ENCODE results near the gene ZC3H7A. TPM values are rescaled to one million over a fixed set of nuclear protein-coding genes. Genes with fewer than 3 reads are reported as not detected.
"Not testable (repeated sequence)": the region's sequence is repeated elsewhere in the genome, so short reads cannot be mapped to it uniquely, and the experiment has no call there.

Gene ZC3H7A
- total RNA-seq, 1 donor from 2014 or later, result 37.1 TPM

DNA sequence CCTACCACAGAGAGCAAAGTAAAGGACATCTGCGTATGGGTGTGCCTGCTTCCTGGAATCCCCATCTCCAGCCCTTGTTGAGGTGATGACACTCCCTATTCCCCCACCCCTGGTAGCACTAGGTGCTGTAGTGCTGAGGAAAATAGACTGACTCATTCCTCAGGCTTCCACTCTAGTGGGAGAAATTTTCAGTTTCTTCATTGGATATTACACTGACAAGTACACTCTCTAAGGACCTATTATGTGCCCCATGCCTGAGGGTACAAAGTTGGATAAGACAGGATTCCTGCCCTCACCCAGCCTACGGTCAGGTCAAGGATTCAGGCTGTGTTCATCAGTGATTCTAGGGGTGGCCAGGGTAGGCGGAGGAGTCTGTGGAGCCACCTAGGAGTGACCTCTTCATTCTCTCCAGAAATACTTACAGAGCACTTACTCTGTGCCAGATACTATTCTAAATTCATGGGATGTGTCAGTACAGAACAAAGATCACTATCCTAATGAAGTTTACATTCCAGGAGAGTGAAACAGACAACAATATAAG, 4.5 kb upstream of the ZC3H7A start:
- no peak for DNase-seq (ENCODE audit: low spot score in 2 of 2)
- no peak for FAIRE-seq

DNA sequence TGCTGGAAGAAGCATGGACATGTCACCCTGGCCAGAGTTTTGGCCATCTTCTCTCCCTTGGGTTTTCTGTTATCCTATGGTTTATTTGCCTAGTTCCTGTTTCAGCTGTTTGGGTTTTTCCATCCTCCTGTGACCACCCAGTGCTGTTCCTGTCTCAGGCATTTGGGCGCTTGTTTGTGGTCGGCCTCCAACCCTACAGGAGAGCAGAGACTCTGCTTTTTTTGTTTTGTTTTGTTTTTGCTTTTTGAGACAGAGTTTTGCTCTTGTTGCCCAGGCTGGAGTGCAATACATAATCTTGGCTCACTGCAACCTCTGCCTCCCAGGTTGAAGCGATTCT, 3.3 kb upstream of the ZC3H7A start:
- FAIRE-seq, result no peak

GRCh38 chr16:11799509-11800381, 2.7 kb upstream of the ZC3H7A start:
- no peak for DNase-seq (ENCODE audit: low spot score in 2 of 2)
- no peak for FAIRE-seq

More for the DNA sequence above, 3.3 kb upstream of the ZC3H7A start:
- DNase-seq (ENCODE audit: low spot score in 2 of 2), result no peak

DNA sequence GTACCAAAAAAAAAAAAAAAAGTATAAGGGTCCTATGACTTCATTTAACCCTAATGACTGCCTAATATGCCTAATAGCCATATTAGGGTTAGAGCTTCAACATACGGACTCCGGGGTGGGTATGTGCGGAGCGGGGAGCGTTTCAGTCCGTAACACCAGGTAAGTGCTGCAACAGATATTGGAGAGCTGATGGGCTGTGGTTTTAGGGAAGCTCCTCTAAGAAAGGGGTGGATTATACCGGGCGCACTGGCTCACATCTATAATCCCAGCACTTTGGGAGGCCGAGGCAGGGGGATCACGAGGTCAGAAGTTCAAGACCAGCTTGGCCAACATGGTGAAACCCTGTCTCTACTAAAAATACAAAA, 1.9 kb upstream of the ZC3H7A start:
- no peak for DNase-seq (ENCODE audit: low spot score in 2 of 2)
- FAIRE-seq, result no peak

- DNase-seq (ENCODE audit: low spot score in 2 of 2) (no peak), FAIRE-seq (no peak)
These were observed 870 bp upstream of the ZC3H7A start for GRCh38 chr16:11797957-11798299.

- DNase-seq (ENCODE audit: low spot score in 2 of 2) (peak; percentile 49 to 61), FAIRE-seq (no peak)
These were observed 562 bp downstream of the ZC3H7A start for GRCh38 chr16:11796227-11797165.

DNA sequence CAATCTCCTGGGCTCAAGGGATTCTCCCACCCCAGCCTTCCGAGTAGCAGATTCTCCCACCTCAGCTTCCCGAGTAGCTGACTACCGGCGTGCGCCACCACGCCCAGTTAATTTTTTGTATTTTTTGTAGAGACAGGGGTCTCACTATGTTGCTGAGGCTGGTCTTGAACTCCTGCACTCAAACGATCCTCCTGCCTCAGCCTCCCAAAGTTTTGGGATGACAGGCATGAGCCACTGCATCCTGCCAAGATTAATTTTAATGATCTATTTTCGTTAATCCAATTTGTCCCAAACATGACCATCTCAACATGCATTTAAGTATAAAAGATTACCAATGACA, 1.2 kb downstream of the ZC3H7A start:
- FAIRE-seq (no peak), DNase-seq (ENCODE audit: low spot score in 2 of 2) (no peak)

- FAIRE-seq, result no peak
- no peak for DNase-seq (ENCODE audit: low spot score in 2 of 2)
These were observed 1.8 kb downstream of the ZC3H7A start for GRCh38 chr16:11794996-11795886.

DNA sequence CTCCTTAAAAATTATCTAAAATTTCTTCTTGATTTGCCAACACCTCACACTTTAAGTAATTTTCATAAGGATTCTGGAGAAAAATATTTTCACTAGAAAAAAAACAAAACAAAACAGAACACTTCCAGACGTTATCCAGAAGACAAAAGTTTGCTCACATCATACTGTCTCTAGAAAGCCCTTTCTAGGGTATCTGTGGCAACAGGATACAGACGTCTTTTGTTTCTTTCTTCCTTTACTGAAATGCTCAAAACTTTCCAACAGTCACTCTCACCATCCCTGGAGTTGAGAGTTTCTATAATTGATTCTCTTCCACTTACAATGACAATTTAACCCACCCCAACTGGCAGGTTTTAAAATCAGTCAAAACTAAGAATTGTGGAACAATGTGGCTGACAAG, 2.6 kb downstream of the ZC3H7A start:
- DNase-seq (ENCODE audit: low spot score in 2 of 2) (no peak), FAIRE-seq (no peak)

- DNase-seq (ENCODE audit: low spot score in 2 of 2), result no peak
These were observed 3.2 kb downstream of the ZC3H7A start for GRCh38 chr16:11793840-11794239.

GRCh38 chr16:11792410-11793241, 4.4 kb downstream of the ZC3H7A start:
- FAIRE-seq (no peak), DNase-seq (ENCODE audit: low spot score in 2 of 2) (no peak)

More at GRCh38 chr16:11793840-11794239, 3.2 kb downstream of the ZC3H7A start:
- no peak for FAIRE-seq

GRCh38 chr16:11791144-11791828, 5.8 kb downstream of the ZC3H7A start:
- FAIRE-seq (no peak), DNase-seq (ENCODE audit: low spot score in 2 of 2) (no peak)

GRCh38 chr16:11788914-11789313, 8.1 kb downstream of the ZC3H7A start:
- DNase-seq (ENCODE audit: low spot score in 2 of 2), result no peak
- no peak for FAIRE-seq

DNA sequence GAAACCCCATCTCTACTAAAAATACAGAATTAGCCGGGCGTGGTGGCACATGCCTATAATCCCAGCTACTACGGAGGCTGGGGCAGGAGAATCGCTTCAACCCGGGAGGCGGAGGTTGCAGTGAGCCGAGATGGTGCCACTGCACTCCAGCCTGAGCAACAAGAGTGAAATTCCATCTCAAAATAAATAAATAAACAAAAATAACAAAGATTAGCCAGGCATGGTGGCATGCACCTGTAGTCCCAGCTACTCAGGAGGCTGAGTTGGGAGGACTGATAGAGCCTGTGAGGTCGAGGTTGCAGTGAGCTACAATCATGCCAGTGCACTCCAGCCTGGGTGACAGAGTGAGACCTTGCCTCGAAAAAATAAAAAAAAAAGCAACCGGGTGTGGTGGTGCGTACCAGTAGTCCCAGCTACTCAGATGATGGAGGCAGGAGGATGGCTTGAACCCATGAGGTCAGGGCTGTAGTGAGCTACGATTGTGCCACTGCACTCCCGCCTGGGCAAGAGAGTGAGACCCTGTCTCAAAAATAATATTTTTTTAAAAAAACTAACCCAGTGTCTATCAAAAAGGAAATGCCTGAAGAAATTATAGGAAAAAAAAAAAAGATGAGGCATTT, 12.0 kb downstream of the ZC3H7A start:
- not testable (repeated sequence) for DNase-seq (ENCODE audit: low spot score in 2 of 2); FAIRE-seq

DNA sequence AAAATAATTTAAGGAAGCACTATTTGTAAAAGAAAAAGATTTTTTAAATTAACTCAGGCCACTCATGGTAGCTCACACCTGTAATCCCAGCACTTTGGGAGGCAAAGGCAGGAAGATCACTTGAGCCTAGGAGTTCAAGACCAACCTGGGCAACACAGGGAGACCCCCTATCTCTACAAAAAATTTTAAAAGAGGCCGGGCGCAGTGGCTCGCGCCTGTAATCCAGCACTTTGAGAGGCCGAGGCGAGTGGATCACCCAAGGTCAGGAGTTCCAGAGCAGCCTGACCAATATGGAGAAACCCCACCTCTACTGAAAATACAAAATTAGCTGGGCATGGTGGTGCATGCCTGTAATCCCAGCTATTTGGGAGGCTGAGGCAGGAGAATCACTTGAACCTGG, 12.7 kb downstream of the ZC3H7A start:
- not testable (repeated sequence) for DNase-seq (ENCODE audit: low spot score in 2 of 2); FAIRE-seq

GRCh38 chr16:11784038-11784369, 13.1 kb downstream of the ZC3H7A start:
- DNase-seq (ENCODE audit: low spot score in 2 of 2), result no peak
- FAIRE-seq, result no peak

DNA sequence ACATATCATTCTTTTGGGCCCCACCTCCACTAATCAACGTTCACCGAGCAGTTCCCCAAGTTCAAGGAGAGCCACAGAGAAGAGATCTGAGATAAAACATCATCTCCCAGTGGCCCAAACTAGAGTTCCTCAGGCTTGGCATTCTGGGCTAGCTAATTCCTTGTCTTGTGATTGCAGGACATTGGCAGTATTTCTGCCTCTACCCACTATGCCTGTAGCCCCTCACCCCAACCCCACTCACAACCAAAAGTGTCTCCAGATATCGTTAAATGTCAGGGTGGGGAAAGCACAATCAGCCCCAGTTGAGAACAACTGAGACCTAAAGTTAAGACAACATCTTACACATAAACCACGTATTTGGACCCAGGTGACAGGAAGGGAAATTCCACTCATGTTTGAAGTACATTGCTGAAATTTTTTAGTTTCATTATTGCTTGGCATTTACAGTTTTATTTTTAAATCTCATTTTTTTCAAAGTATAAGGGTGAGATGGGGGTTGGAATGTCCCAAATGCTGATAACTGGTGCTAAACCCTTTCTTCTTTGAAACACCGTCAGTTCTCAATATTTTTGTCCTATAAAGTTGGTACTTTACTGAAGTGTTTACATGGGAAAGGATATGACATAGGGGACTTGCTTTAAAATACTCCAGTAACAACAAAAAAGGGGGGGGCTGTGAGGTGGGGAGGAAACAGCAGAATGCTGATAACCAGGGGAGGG, 13.6 kb downstream of the ZC3H7A start:
- FAIRE-seq (no peak), DNase-seq (ENCODE audit: low spot score in 2 of 2) (no peak)

GRCh38 chr16:11781773-11782172, 15.3 kb downstream of the ZC3H7A start:
- FAIRE-seq, result peak; percentile 57

More at GRCh38 chr16:11781773-11782172, 15.3 kb downstream of the ZC3H7A start:
- peak; percentile 41 to 43 for DNase-seq (ENCODE audit: low spot score in 2 of 2)
